OCI-LY3 (cell line): Measurements from ENCODE around the gene PRDM12.

Source experiments
- H2AFZ ChIP-seq: fragments of 200-600, 300-600 bp; shearing (Covaris generic); 2 replicates; pipeline ENCODE4 v1.6.0; 2014; ENCODE audit warnings: antibody characterized with exemption, low read depth, low read length
- H3K27ac ChIP-seq: fragments of 200-600, 300-600 bp; sonication (generic); 2 replicates; pipeline ENCODE4 v1.5.1; 2014; ENCODE audit warnings: mild to moderate bottlenecking, low read length, moderate library complexity, mixed read lengths
- H3K27me3 ChIP-seq: fragments of 200-600, 300-600 bp; sonication (generic); 2 replicates; pipeline ENCODE4 v1.6.1; 2014; ENCODE audit warnings: low read depth, low read length, mixed read lengths
- H3K36me3 ChIP-seq: fragments of 200-600, 300-600 bp; sonication (generic); replicated peaks from 2 replicates; pipeline ENCODE3; 2014; ENCODE audit warnings: low read depth, low read length, mixed read lengths
- H3K4me1 ChIP-seq: fragments of 300-600, 200-600 bp; sonication (generic); 2 replicates; pipeline ENCODE4 v1.6.1; 2014; ENCODE audit warnings: low read length, mixed read lengths
- H3K4me2 ChIP-seq: fragments of 200-600, 300-600 bp; sonication (generic); 2 replicates; pipeline ENCODE4 v1.6.1; 2014; ENCODE audit warnings: low read length, mixed read lengths
- H3K4me3 ChIP-seq: fragments of 300-600, 200-600 bp; sonication (generic); 2 replicates; pipeline ENCODE4 v1.5.1; 2014; ENCODE audit warnings: antibody characterized with exemption, mild to moderate bottlenecking, low read length, moderate library complexity
- H3K79me2 ChIP-seq: fragments of 300-600, 200-600 bp; shearing (Covaris generic); 2 replicates; pipeline ENCODE4 v1.6.1; 2014; ENCODE audit warnings: mild to moderate bottlenecking, low read length, mixed read lengths
- H3K9ac ChIP-seq: fragments of 300-600, 200-600 bp; shearing (Covaris generic); 2 replicates; pipeline ENCODE4 v1.6.0; 2014; ENCODE audit warnings: mild to moderate bottlenecking, low read length, moderate library complexity
- H3K9me3 ChIP-seq: fragments of 200-600, 300-600 bp; shearing (Covaris generic); 2 replicates; pipeline ENCODE4 v1.6.1; 2014; ENCODE audit warnings: low read length, mixed read lengths; ENCODE audit not compliant: insufficient read depth
- H4K20me1 ChIP-seq: fragments of 200-600, 300-600 bp; sonication (generic); 2 replicates; pipeline ENCODE4 v1.6.1; 2016; ENCODE audit warnings: low read length, mixed read lengths; ENCODE audit not compliant: insufficient read depth
- CTCF ChIP-seq: fragments of 200-600, 300-600 bp; sonication (generic); IDR thresholded peaks from 2 replicates; pipeline ENCODE4 v1.5.1; 2014; ENCODE audit warnings: antibody characterized with exemption, low read length, low read depth
- EZH2phosphoT487 ChIP-seq: fragments of 200-600 bp; shearing (Covaris generic); IDR thresholded peaks from 2 replicates; pipeline ENCODE4 v1.6.1; 2018; ENCODE audit warnings: antibody characterized with exemption, mixed run types, low read depth

The PRDM12 gene

DNA sequence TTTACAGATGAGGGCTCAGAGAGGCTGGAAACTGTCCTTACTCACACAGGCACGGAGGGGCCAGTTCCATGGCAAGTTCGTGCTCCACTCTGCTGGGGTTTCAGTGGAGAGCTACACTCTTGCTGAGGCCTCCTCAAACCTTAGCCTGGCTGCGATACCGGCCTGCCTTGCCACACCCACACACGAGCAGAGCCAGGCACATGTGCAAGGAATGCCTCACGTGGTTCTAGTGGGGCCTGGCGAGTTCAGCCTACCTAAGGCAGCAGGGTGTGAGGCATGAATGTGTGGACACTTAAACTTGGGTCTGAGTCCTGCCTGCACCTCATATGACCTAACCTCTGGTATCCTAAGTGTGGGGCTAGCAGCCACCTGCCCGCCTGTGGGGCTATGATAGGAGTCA is 21.5 kb upstream of the PRDM12 start:
- H3K9me3 ChIP-seq = no peaks in the 10 kb centered on the region
- no peak overlapping the region for H3K4me3 ChIP-seq
- peaks cover 19% of the 10 kb centered on the region for H3K4me1 ChIP-seq
- no peak overlapping the region for H3K4me2 ChIP-seq
- no peaks in the 10 kb centered on the region for H3K27me3 ChIP-seq
- no peaks in the 10 kb centered on the region for H3K79me2 ChIP-seq
- no peak for TF ChIP-seq EZH2phosphoT487
- no peak for TF ChIP-seq CTCF
- H3K36me3 ChIP-seq = peaks cover 3% of the 10 kb centered on the region
- no peak overlapping the region for H2AFZ ChIP-seq
- no peaks in the 10 kb centered on the region for H4K20me1 ChIP-seq
- no peak overlapping the region for H3K27ac ChIP-seq
- H3K9ac ChIP-seq = no peak overlapping the region

GRCh38 chr9:130651221-130651620 is 13.2 kb upstream of the PRDM12 start:
- Histone ChIP-seq H2AFZ (no peak overlapping the region), H3K27ac (no peak overlapping the region), H3K4me2 (no peak overlapping the region), H3K79me2 (no peaks in the 10 kb centered on the region), H4K20me1 (no peaks in the 10 kb centered on the region), H3K9ac (no peak overlapping the region), H3K4me1 (no peaks in the 10 kb centered on the region), H3K9me3 (no peaks in the 10 kb centered on the region), H3K36me3 (no peaks in the 10 kb centered on the region), H3K27me3 (no peaks in the 10 kb centered on the region), H3K4me3 (no peak overlapping the region)
- TF ChIP-seq CTCF (no peak), EZH2phosphoT487 (no peak)

GRCh38 chr9:130651752-130652151 is 12.6 kb upstream of the PRDM12 start:
- no peaks in the 10 kb centered on the region for H3K27me3 ChIP-seq
- H3K4me1 ChIP-seq = no peaks in the 10 kb centered on the region
- TF ChIP-seq EZH2phosphoT487 = no peak
- TF ChIP-seq CTCF = no peak
- no peaks in the 10 kb centered on the region for H3K36me3 ChIP-seq
- no peak overlapping the region for H2AFZ ChIP-seq
- no peak overlapping the region for H3K4me2 ChIP-seq
- no peak overlapping the region for H3K27ac ChIP-seq
- no peaks in the 10 kb centered on the region for H3K9me3 ChIP-seq
- no peaks in the 10 kb centered on the region for H4K20me1 ChIP-seq
- no peak overlapping the region for H3K4me3 ChIP-seq
- H3K9ac ChIP-seq = no peak overlapping the region
- H3K79me2 ChIP-seq = no peaks in the 10 kb centered on the region

GRCh38 chr9:130654879-130655278 is 9.5 kb upstream of the PRDM12 start:
- H3K4me2 ChIP-seq = no peak overlapping the region
- H3K4me1 ChIP-seq = no peaks in the 10 kb centered on the region
- no peak overlapping the region for H2AFZ ChIP-seq
- H4K20me1 ChIP-seq = no peaks in the 10 kb centered on the region
- no peaks in the 10 kb centered on the region for H3K36me3 ChIP-seq
- H3K4me3 ChIP-seq = no peak overlapping the region
- H3K27ac ChIP-seq = no peak overlapping the region
- no peak for TF ChIP-seq EZH2phosphoT487
- no peak for TF ChIP-seq CTCF
- no peaks in the 10 kb centered on the region for H3K9me3 ChIP-seq
- H3K9ac ChIP-seq = no peak overlapping the region
- H3K27me3 ChIP-seq = no peaks in the 10 kb centered on the region
- no peaks in the 10 kb centered on the region for H3K79me2 ChIP-seq
